IMR-90 (cell line): ENCODE results near the gene TROAP. TPM values are rescaled to one million over a fixed set of nuclear protein-coding genes. Genes with fewer than 3 reads are reported as not detected.

Source experiments
- ATAC-seq: fragments of 200-7000 bp; cut with Tn5 transposase; 2 replicates; pipeline ENCODE4 v1.9.1; 2020; ENCODE audit warnings: low read depth, mild to moderate bottlenecking, moderate library complexity
- BruUV-seq: library from RNA; stranded (reverse); fragments of 400-500 nt; replicated peaks from 2 replicates; lab custom pipeline; 2021; lab: Mats Ljungman, UMichigan
- CTCF ChIA-PET: fragments of 300-600 bp; formaldehyde crosslinking; extraction: SDS; loops from one replicate; lab custom pipeline; 2021; ENCODE audit warnings: antibody characterized with exemption; lab: Yijun Ruan, JAX
- POLR2A ChIA-PET: fragments of 300-600 bp; sonication (Branson Sonifier 250); formaldehyde crosslinking; loops from one replicate; lab custom pipeline; 2022; ENCODE audit warnings: antibody characterized with exemption; ENCODE audit not compliant: unreplicated experiment; lab: Charles Lee
- DNase-seq: peaks from one replicate; pipeline ENCODE4 v3.0.0; 2013
- H2AFZ ChIP-seq: replicated peaks from 2 replicates; pipeline ENCODE3; 2013; ENCODE audit warnings: low read length, mild to moderate bottlenecking; ENCODE audit not compliant: poor library complexity
- H2AK5ac ChIP-seq: 2 replicates; pipeline ENCODE4 v1.6.1; 2013; ENCODE audit warnings: low read depth, low read length, inconsistent platforms
- H2AK9ac ChIP-seq: replicated peaks from 2 replicates; pipeline ENCODE3; 2013; ENCODE audit warnings: mild to moderate bottlenecking, low read depth, low read length, moderate library complexity; ENCODE audit not compliant: poor library complexity
- H2BK120ac ChIP-seq: 2 replicates; pipeline ENCODE4 v1.6.1; 2013; ENCODE audit warnings: low read depth, low read length, inconsistent platforms
- H2BK15ac ChIP-seq: 3 replicates; pipeline ENCODE4 v1.6.1; 2013; ENCODE audit warnings: low read depth, low read length, inconsistent platforms
- H2BK20ac ChIP-seq: 2 replicates; pipeline ENCODE4 v1.6.1; 2013; ENCODE audit warnings: low read depth, mild to moderate bottlenecking, inconsistent platforms, low read length, moderate library complexity
- H2BK5ac ChIP-seq: 2 replicates; pipeline ENCODE4 v1.6.1; 2013; ENCODE audit warnings: mild to moderate bottlenecking, low read depth, low read length, inconsistent platforms; ENCODE audit not compliant: poor library complexity, severe bottlenecking
- H3K14ac ChIP-seq: replicated peaks from 2 replicates; pipeline ENCODE4 v1.6.1; 2013; ENCODE audit warnings: low read depth, low read length, inconsistent platforms
- H3K18ac ChIP-seq: 2 replicates; pipeline ENCODE4 v1.6.1; 2013; ENCODE audit warnings: low read depth, low read length, control low read depth
- H3K23ac ChIP-seq: 2 replicates; pipeline ENCODE4 v1.6.1; 2013; ENCODE audit warnings: low read depth, low read length, inconsistent platforms
- H3K27ac ChIP-seq: 2 replicates; pipeline ENCODE4 v1.5.1; 2013; ENCODE audit warnings: mild to moderate bottlenecking, control low read depth, low read length; ENCODE audit not compliant: insufficient read depth
- H3K27me3 ChIP-seq: 2 replicates; pipeline ENCODE4 v1.6.1; 2013; ENCODE audit warnings: low read length; ENCODE audit not compliant: control insufficient read depth, insufficient read depth
- H3K36me3 ChIP-seq: 2 replicates; pipeline ENCODE4 v1.6.1; 2013; ENCODE audit warnings: low read length, mixed read lengths; ENCODE audit not compliant: control insufficient read depth, insufficient read depth
- H3K4ac ChIP-seq: 2 replicates; pipeline ENCODE4 v1.6.1; 2013; ENCODE audit warnings: low read depth, low read length, inconsistent platforms
- H3K4me1 ChIP-seq: 2 replicates; pipeline ENCODE4 v1.6.1; 2013; ENCODE audit warnings: low read length, mixed read lengths; ENCODE audit not compliant: control insufficient read depth, insufficient read depth
- H3K4me2 ChIP-seq: 2 replicates; pipeline ENCODE4 v1.6.1; 2013; ENCODE audit warnings: low read depth, mild to moderate bottlenecking, control low read depth, low read length, moderate library complexity
- H3K4me3 ChIP-seq: 2 replicates; pipeline ENCODE4 v1.5.1; 2013; ENCODE audit warnings: low read depth, mild to moderate bottlenecking, control low read depth, low read length, moderate library complexity; ENCODE audit not compliant: insufficient read depth
- H3K56ac ChIP-seq: 2 replicates; pipeline ENCODE4 v1.6.1; 2013; ENCODE audit warnings: low read length, inconsistent platforms; ENCODE audit not compliant: insufficient read depth; ENCODE audit errors: extremely low read depth
- H3K79me1 ChIP-seq, 2 experiments: 2 replicates each; pipeline ENCODE4 v1.6.1; 2013; ENCODE audit warnings: low read length in 2 of 2, inconsistent platforms in 1 of 2, low read depth in 1 of 2
- H3K9ac ChIP-seq: 2 replicates; pipeline ENCODE4 v1.6.1; 2013; ENCODE audit warnings: low read depth, low read length, control low read depth
- H3K9me1 ChIP-seq: 2 replicates; pipeline ENCODE4 v1.6.1; 2013; ENCODE audit warnings: low read length, inconsistent platforms; ENCODE audit not compliant: insufficient read depth
- H3K9me3 ChIP-seq: 2 replicates; pipeline ENCODE4 v1.6.1; 2013; ENCODE audit warnings: low read length; ENCODE audit not compliant: control insufficient read depth, insufficient read depth
- H4K20me1 ChIP-seq: 2 replicates; pipeline ENCODE4 v1.6.1; 2013; ENCODE audit warnings: low read length, inconsistent platforms; ENCODE audit not compliant: insufficient read depth
- H4K5ac ChIP-seq: 2 replicates; pipeline ENCODE4 v1.6.1; 2013; ENCODE audit warnings: mild to moderate bottlenecking, low read depth, low read length, control low read depth
- H4K8ac ChIP-seq, 2 experiments: 2 replicates each; pipeline ENCODE4 v1.6.1; 2013; ENCODE audit warnings: low read depth in 2 of 2, low read length in 2 of 2, control low read depth in 1 of 2, inconsistent platforms in 1 of 2
- H4K91ac ChIP-seq: 2 replicates; pipeline ENCODE4 v1.6.1; 2013; ENCODE audit warnings: low read depth, low read length, inconsistent platforms; ENCODE audit not compliant: insufficient read depth
- BHLHE40 ChIP-seq: fragments of 150-350 bp; IDR thresholded peaks from 2 replicates; pipeline ENCODE4 v1.6.1; 2016; ENCODE audit warnings: mild to moderate bottlenecking, low read depth, low read length
- CHD1 ChIP-seq: IDR thresholded peaks from 2 replicates; pipeline ENCODE4 v1.6.1; 2012; ENCODE audit warnings: low read depth, low read length, improper control_type of control experiment
- RAD21 ChIP-seq: IDR thresholded peaks from 2 replicates; pipeline ENCODE4 v1.6.1; 2012; ENCODE audit warnings: low read length, improper control_type of control experiment
- RFX5 ChIP-seq: IDR thresholded peaks from 2 replicates; pipeline ENCODE4 v1.8.0; 2012; ENCODE audit warnings: low read depth, mild to moderate bottlenecking, low read length, moderate library complexity
- WGBS, 2 experiments: methylation state at CpG; one replicate each; pipeline versions ENCODE4 v1.1.5 to v1.1.7; 2013; ENCODE audit warnings: missing lambda C conversion rate in 2 of 2; ENCODE audit not compliant: insufficient read length in 1 of 2; ENCODE audit errors: extremely low coverage in 2 of 2; 5-methylcytosine and 5-hydroxymethylcytosine counted together
- dilution Hi-C: fragments of 300-500 bp; cut with HindIII; formaldehyde crosslinking; loops from one replicate; pipeline ENCODE4 v1.14.3; 2018; ENCODE audit warnings: low sequenced_read_pairs; ENCODE audit not compliant: unreplicated experiment
- in situ Hi-C: fragments of 300-500 bp; cut with MboI; formaldehyde crosslinking; loops from 3 replicates; pipeline ENCODE4 v1.14.3; 2019; ENCODE audit warnings: low sequenced_read_pairs, inconsistent platforms, mixed read lengths
- intact Hi-C: fragments of 100-400 bp; cut with micrococcal nuclease; formaldehyde crosslinking; loops from 2 replicates; pipeline ENCODE4 v1.10.0; 2022
- polyA plus RNA-seq, 3 experiments: library from polyadenylated mRNA; depleted of rRNA; stranded (reverse); fragments of >200 nt; gene quantifications; 2 replicates each; pipeline ENCODE4 v1.2.3, GENCODE V29; 2012; ENCODE audit warnings: low replicate concordance in 1 of 3
- total RNA-seq: library from RNA; depleted of rRNA; stranded (reverse); fragments of >200 nt; gene quantifications from 2 replicates; pipeline ENCODE4 v1.2.3, GENCODE V29; 2012

TROAP gene
- total and polyA plus RNA-seq, 2 of the 4 experiments (the other 2 are of a cell fraction), result 21.5 to 29.3 TPM

- no peak for TF ChIP-seq CHD1
Observed at GRCh38 chr12:49327368-49327767, 4.3 kb downstream of the TROAP start (continued).

- DNase-seq, result no peak
- no CpG with 5 or more reads among the region's 2 CpGs for WGBS, 2 experiments
- POLR2A ChIA-PET, result no interaction called here
Observed at GRCh38 chr12:49327887-49328286, 4.8 kb downstream of the TROAP start.

More at GRCh38 chr12:49327887-49328286, 4.8 kb downstream of the TROAP start:
- CTCF ChIA-PET, result no interaction called here
- Histone ChIP-seq H3K4me2 (no peak overlapping the region), H3K4me3 (no peak overlapping the region), H2AK9ac (no peak overlapping the region), H3K14ac (no peak overlapping the region), H2BK120ac (no peak overlapping the region), H3K9ac (no peak overlapping the region), H3K56ac (no peak overlapping the region), H2AFZ (no peak overlapping the region), H2BK20ac (no peak overlapping the region), H3K27ac (no peak overlapping the region), H4K5ac (no peak overlapping the region), H4K20me1 (no peaks in the 10 kb centered on the region), H4K91ac (no peak overlapping the region), H2BK15ac (no peak overlapping the region), H3K9me1 (no peaks in the 10 kb centered on the region), H3K79me1 (peaks cover 9 to 35% of the 10 kb centered on the region in 2 experiments; a peak in 3 of 4 replicates), H2BK5ac (no peak overlapping the region), H2AK5ac (no peak overlapping the region), H3K27me3 (no peaks in the 10 kb centered on the region), H4K8ac (no peak overlapping the region), H3K36me3 (peaks cover 6% of the 10 kb centered on the region), H3K18ac (no peak overlapping the region), H3K4me1 (peaks cover 6% of the 10 kb centered on the region; the same call in 1 of the 2 replicates), H3K9me3 (no peaks in the 10 kb centered on the region), H3K23ac (no peak overlapping the region), H3K4ac (no peak overlapping the region)
- in situ Hi-C loops, result no loop called here
- BruUV-seq, result no TSS peak
- ATAC-seq, result no peak
- dilution Hi-C loops, result no loop called here
- TF ChIP-seq CHD1 (no peak), RAD21 (no peak), BHLHE40 (no peak), RFX5 (no peak)
- intact Hi-C loops, result no loop called here
